Hepatocyte (in vitro differentiated cells): Measurements from ENCODE around the gene TOMM5. TPM values are rescaled to one million over a fixed set of nuclear protein-coding genes. Genes with fewer than 3 reads are reported as not detected.
A peak's percentile ranks its signal among the peaks of the same experiment; 100 is the strongest.

Experiments
- DNase-seq: peaks from one replicate; pipeline ENCODE4 v3.0.0-alpha.2; 2016; ENCODE audit warnings: low spot score
- H2AFZ ChIP-seq: fragments of 200-600 bp; sonication (generic); 2 replicates; pipeline ENCODE4 v1.6.0; 2016; ENCODE audit warnings: antibody characterized with exemption, mild to moderate bottlenecking
- H3K27ac ChIP-seq: fragments of 200-600 bp; sonication (generic); 2 replicates; pipeline ENCODE4 v1.5.1; 2016; ENCODE audit warnings: mild to moderate bottlenecking
- H3K27me3 ChIP-seq: fragments of 200-600 bp; sonication (generic); 2 replicates; pipeline ENCODE4 v1.6.1; 2016
- H3K36me3 ChIP-seq: fragments of 200-600 bp; sonication (generic); replicated peaks from 2 replicates; pipeline ENCODE4 v1.5.1; 2016; ENCODE audit warnings: low read depth; ENCODE audit not compliant: insufficient read depth
- H3K4me1 ChIP-seq: fragments of 200-600 bp; sonication (generic); 2 replicates; pipeline ENCODE4 v1.5.1; 2016; ENCODE audit warnings: mild to moderate bottlenecking, moderate library complexity; ENCODE audit not compliant: insufficient read depth
- H3K4me2 ChIP-seq: fragments of 200-600 bp; sonication (generic); 2 replicates; pipeline ENCODE4 v1.6.0; 2016
- H3K4me3 ChIP-seq: fragments of 200-600 bp; sonication (generic); 2 replicates; pipeline ENCODE4 v1.5.1; 2016; ENCODE audit warnings: mild to moderate bottlenecking
- H3K79me2 ChIP-seq: fragments of 200-600 bp; sonication (generic); 2 replicates; pipeline ENCODE4 v1.6.0; 2017; ENCODE audit warnings: mild to moderate bottlenecking
- H3K9me2 ChIP-seq: fragments of 200-600 bp; sonication (generic); replicated peaks from 2 replicates; pipeline ENCODE4 v1.6.0; 2017; ENCODE audit warnings: mild to moderate bottlenecking; ENCODE audit not compliant: insufficient read depth
- H3K9me3 ChIP-seq: fragments of 200-600 bp; sonication (generic); 2 replicates; pipeline ENCODE4 v1.5.1; 2016; ENCODE audit warnings: low read depth, mild to moderate bottlenecking
- H4K20me1 ChIP-seq: fragments of 200-600 bp; sonication (generic); 2 replicates; pipeline ENCODE4 v1.6.0; 2016; ENCODE audit warnings: mild to moderate bottlenecking; ENCODE audit not compliant: insufficient read depth, poor library complexity, severe bottlenecking
- EZH2 ChIP-seq: fragments of 200-600 bp; sonication (generic); IDR thresholded peaks from 2 replicates; pipeline ENCODE4 v1.6.1; 2016; ENCODE audit warnings: antibody characterized with exemption, mild to moderate bottlenecking, borderline replicate concordance
- EZH2phosphoT487 ChIP-seq: fragments of 200-600 bp; sonication (generic); IDR thresholded peaks from one replicate; pipeline ENCODE4 v1.6.1; 2018; ENCODE audit warnings: antibody characterized with exemption, mild to moderate bottlenecking, low read depth, moderate library complexity; ENCODE audit not compliant: unreplicated experiment, severe bottlenecking
- WGBS: methylation state at CpG from one replicate; pipeline ENCODE4 v1.1.6; 2016; ENCODE audit warnings: low lambda C conversion rate; ENCODE audit errors: missing lambda C conversion rate; 5-methylcytosine and 5-hydroxymethylcytosine counted together
- polyA plus RNA-seq: library from polyadenylated mRNA; unstranded; fragments of >200 nt; fragmentation: Nextera tagmentation; extraction: Ambion mirVana; gene quantifications from 2 replicates; pipeline ENCODE4 v1.2.1, GENCODE V29; 2016
- total RNA-seq: library from RNA; depleted of rRNA; stranded (reverse); fragments of >200 nt; gene quantifications from 2 replicates; pipeline ENCODE4 v1.2.3, GENCODE V29; 2014
- TF ChIP-seq, protein P1 (sequence below): fragments of 200-600 bp; sonication (generic); IDR thresholded peaks from 2 replicates; pipeline ENCODE4 v1.5.1; 2016; ENCODE audit warnings: antibody characterized with exemption, mild to moderate bottlenecking; ENCODE audit not compliant: poor library complexity

Gene TOMM5
- total and polyA plus RNA-seq, 2 experiments from 2014 or later = 187 to 283 TPM

DNA sequence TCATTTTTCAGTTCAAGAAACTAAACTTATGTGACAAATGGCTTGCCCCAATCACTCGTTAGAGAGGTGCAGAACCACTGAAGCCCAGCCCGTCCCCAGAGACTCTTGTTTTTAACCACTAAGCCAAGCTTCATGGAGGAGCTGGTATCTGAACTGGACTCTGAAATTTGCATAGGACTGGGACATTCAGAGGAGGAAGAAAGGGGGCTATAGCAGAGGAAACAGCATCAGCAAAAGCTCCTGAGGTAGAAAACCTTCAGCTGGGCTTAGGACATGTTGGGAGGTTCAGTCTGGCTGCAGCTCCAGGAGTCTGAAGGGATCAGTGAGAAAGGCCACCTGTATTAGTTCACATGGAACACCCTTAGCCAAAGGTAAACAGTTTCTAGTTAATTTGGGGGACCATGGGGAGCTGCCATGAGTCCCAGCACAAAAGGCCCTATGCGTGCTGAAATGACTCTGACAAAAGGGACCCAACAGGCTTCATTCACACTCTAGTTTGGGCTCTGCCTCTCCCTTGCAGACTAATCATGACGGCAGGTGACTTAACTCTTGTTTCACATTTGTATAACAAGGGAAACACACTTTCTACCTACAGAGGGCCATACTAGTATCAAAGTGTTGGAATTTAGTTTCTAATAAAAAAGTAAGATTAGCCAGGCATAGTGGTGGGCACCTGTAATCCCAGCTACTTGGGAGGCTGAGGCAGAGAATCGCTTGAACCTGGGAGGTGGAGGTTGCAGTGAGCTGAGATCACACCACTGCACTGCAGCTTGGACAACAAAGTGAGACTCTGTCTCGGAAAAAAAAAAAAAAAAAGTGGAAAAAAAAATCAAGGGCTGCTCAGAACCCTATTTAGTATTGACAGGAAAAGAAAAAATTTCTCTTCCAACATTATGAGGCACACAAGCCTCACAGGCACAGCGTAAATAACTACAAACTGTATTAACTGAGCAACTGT lies 26.5 kb downstream of the TOMM5 start:
- H3K36me3 ChIP-seq = no peaks in the 10 kb centered on the region
- H3K9me3 ChIP-seq = no peaks in the 10 kb centered on the region
- TF ChIP-seq, protein P1, sequence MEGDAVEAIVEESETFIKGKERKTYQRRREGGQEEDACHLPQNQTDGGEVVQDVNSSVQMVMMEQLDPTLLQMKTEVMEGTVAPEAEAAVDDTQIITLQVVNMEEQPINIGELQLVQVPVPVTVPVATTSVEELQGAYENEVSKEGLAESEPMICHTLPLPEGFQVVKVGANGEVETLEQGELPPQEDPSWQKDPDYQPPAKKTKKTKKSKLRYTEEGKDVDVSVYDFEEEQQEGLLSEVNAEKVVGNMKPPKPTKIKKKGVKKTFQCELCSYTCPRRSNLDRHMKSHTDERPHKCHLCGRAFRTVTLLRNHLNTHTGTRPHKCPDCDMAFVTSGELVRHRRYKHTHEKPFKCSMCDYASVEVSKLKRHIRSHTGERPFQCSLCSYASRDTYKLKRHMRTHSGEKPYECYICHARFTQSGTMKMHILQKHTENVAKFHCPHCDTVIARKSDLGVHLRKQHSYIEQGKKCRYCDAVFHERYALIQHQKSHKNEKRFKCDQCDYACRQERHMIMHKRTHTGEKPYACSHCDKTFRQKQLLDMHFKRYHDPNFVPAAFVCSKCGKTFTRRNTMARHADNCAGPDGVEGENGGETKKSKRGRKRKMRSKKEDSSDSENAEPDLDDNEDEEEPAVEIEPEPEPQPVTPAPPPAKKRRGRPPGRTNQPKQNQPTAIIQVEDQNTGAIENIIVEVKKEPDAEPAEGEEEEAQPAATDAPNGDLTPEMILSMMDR = no peak
- TF ChIP-seq EZH2phosphoT487 = no peak
- no peak for TF ChIP-seq EZH2
- no peaks in the 10 kb centered on the region for H3K4me1 ChIP-seq
- DNase-seq = no peak
- H3K27ac ChIP-seq = peak overlapping the region; percentile 29
- no peak overlapping the region for H2AFZ ChIP-seq
- no peak overlapping the region for H3K4me3 ChIP-seq
- peaks cover 16% of the 10 kb centered on the region for H3K79me2 ChIP-seq
- 79% methylated on average over 7 of the region's 7 CpGs for WGBS
- no peaks in the 10 kb centered on the region for H3K9me2 ChIP-seq
- H3K27me3 ChIP-seq = no peaks in the 10 kb centered on the region
- H3K4me2 ChIP-seq = no peak overlapping the region
- no peaks in the 10 kb centered on the region for H4K20me1 ChIP-seq

DNA sequence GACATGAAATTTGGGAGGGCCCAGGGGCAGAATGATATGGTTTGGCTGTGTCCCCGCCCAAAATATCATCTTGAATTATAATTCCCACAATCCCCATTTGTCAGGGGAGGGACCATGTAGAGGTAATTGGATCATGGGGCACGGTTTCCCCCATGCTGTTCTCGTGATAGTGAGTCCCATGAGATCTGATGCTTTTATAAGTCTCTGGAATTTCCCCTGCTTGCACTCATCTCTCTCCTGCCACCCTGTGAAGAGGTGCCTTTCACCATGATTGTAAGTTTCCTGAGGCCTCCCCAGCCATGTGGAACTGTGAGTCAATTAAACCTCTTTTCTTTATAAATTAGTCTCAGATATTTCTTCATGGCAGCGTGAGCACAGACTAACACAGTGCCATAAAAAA lies 27.5 kb downstream of the TOMM5 start:
- Histone ChIP-seq H3K27ac (no peak overlapping the region), H3K4me2 (no peak overlapping the region), H3K9me3 (no peaks in the 10 kb centered on the region), H3K4me3 (no peak overlapping the region), H4K20me1 (no peaks in the 10 kb centered on the region), H2AFZ (no peak overlapping the region), H3K36me3 (no peaks in the 10 kb centered on the region), H3K9me2 (no peaks in the 10 kb centered on the region), H3K79me2 (peaks cover 10% of the 10 kb centered on the region), H3K4me1 (no peaks in the 10 kb centered on the region), H3K27me3 (no peaks in the 10 kb centered on the region)
- TF ChIP-seq EZH2phosphoT487 (no peak), EZH2 (no peak)
- TF ChIP-seq, protein P1 = no peak
- WGBS = 93% methylated on average over 4 of the region's 4 CpGs
- no peak for DNase-seq

DNA sequence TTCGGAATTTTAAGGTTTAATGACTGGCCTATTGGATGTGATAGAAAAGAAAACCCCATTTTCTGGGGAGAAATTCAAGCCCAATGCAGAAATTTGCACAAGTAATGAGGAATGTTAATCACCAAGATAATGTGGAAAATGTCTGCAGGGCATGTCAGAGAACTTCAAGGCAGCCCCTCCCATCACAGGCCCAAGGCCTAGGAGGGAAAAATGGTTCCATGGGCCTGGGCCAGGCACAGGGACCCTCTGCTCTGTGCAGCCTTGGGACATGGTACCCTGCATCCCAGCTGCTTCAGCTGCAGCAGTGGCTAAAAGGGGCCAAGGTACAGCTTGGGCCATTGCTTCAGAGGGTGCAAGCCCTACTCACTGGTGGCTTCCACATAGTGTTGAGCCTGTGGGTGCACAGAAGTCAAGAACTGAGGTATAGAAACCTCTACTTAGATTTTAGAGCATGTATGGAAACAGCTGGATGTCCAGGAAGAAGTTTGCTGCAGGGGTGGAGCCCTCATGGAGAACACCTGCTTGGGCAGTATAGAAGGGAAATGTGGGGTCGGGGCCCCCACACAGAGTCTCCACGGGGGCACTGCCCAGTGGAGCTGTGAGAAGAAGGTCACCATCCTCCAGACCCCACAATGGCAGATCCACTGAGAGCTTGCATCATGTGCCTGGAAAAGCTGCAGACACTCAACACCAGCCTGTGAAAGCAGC lies 28.4 kb downstream of the TOMM5 start:
- 67% methylated on average over 3 of the region's 3 CpGs for WGBS
- Histone ChIP-seq H3K9me3 (no peaks in the 10 kb centered on the region), H3K79me2 (peaks cover 6% of the 10 kb centered on the region), H3K9me2 (no peaks in the 10 kb centered on the region), H3K4me3 (no peak overlapping the region), H3K4me1 (no peaks in the 10 kb centered on the region), H4K20me1 (no peaks in the 10 kb centered on the region), H3K4me2 (no peak overlapping the region), H3K36me3 (no peaks in the 10 kb centered on the region), H3K27ac (no peak overlapping the region), H2AFZ (no peak overlapping the region), H3K27me3 (no peaks in the 10 kb centered on the region)
- no peak for TF ChIP-seq EZH2phosphoT487
- TF ChIP-seq, protein P1 = no peak
- no peak for TF ChIP-seq EZH2
- DNase-seq = no peak
